ENCODE data around the gene ITLN2. TPM values are rescaled to one million over a fixed set of nuclear protein-coding genes. Genes with fewer than 3 reads are reported as not detected.
A peak's percentile ranks its signal among the peaks of the same experiment; 100 is the strongest.
"Not testable (repeated sequence)": the region's sequence is repeated elsewhere in the genome, so short reads cannot be mapped to it uniquely, and the experiment has no call there.

Gene ITLN2
- total RNA-seq, 1 experiment from 2014 or later, result not detected

- H3K9me3 ChIP-seq, H3K36me3 ChIP-seq, DNase-seq, H3K27me3 ChIP-seq, H3K4me3 ChIP-seq: not testable (repeated sequence)
Measured at GRCh38 chr1:160933305-160933704, 21.3 kb downstream of the ITLN2 start.

- DNase-seq, result peak; percentile 15
- no peak overlapping the region for H3K4me3 ChIP-seq
- no peaks in the 10 kb centered on the region for H3K36me3 ChIP-seq
- H3K9me3 ChIP-seq, result no peaks in the 10 kb centered on the region
- peaks cover 3% of the 10 kb centered on the region; the same call in 1 of the 2 replicates for H3K27me3 ChIP-seq
Measured at GRCh38 chr1:160925652-160926244, 28.9 kb downstream of the ITLN2 start.

- Histone ChIP-seq H3K36me3 (no peaks in the 10 kb centered on the region), H3K9me3 (no peaks in the 10 kb centered on the region), H3K4me3 (no peak overlapping the region), H3K27me3 (no peaks in the 10 kb centered on the region)
- no peak for DNase-seq
Measured at GRCh38 chr1:160924791-160925651, 29.6 kb downstream of the ITLN2 start.

GRCh38 chr1:160916666-160917065 lies 37.9 kb downstream of the ITLN2 start:
- H3K36me3 ChIP-seq, result no peaks in the 10 kb centered on the region
- no peak overlapping the region for H3K4me3 ChIP-seq
- no peak for DNase-seq
- H3K27me3 ChIP-seq, result 0 out of 2 replicates have a peak, but pooled peaks cover 6% of the 10 kb centered on the region
- H3K9me3 ChIP-seq, result no peaks in the 10 kb centered on the region

GRCh38 chr1:160913229-160913628 lies 41.4 kb downstream of the ITLN2 start:
- DNase-seq, H3K27me3 ChIP-seq, H3K36me3 ChIP-seq, H3K4me3 ChIP-seq, H3K9me3 ChIP-seq: not testable (repeated sequence)

GRCh38 chr1:160911925-160912324 lies 42.7 kb downstream of the ITLN2 start:
- Histone ChIP-seq H3K4me3 (no peak overlapping the region), H3K27me3 (0 out of 2 replicates have a peak, but pooled peaks cover 4% of the 10 kb centered on the region), H3K9me3 (no peaks in the 10 kb centered on the region), H3K36me3 (no peaks in the 10 kb centered on the region)
- DNase-seq, result no peak

GRCh38 chr1:160911441-160911840 lies 43.2 kb downstream of the ITLN2 start:
- 0 out of 2 replicates have a peak, but pooled peaks cover 4% of the 10 kb centered on the region for H3K27me3 ChIP-seq
- no peaks in the 10 kb centered on the region for H3K36me3 ChIP-seq
- no peak for DNase-seq
- H3K4me3 ChIP-seq, result no peak overlapping the region
- no peaks in the 10 kb centered on the region for H3K9me3 ChIP-seq

- no peaks in the 10 kb centered on the region for H3K36me3 ChIP-seq
- H3K9me3 ChIP-seq, result no peaks in the 10 kb centered on the region
- no peak for DNase-seq
- H3K27me3 ChIP-seq, result 0 out of 2 replicates have a peak, but pooled peaks cover 4% of the 10 kb centered on the region
- H3K4me3 ChIP-seq, result no peak overlapping the region
Measured at GRCh38 chr1:160910170-160910750, 44.3 kb downstream of the ITLN2 start.

GRCh38 chr1:160907976-160908375 lies 46.6 kb downstream of the ITLN2 start:
- H3K27me3 ChIP-seq, result no peaks in the 10 kb centered on the region; the same call in 1 of the 2 replicates

GRCh38 chr1:160905617-160905989 lies 49.0 kb downstream of the ITLN2 start:
- no peak overlapping the region for H3K4me3 ChIP-seq
- H3K36me3 ChIP-seq, result no peaks in the 10 kb centered on the region
- H3K27me3 ChIP-seq, result peaks cover 4% of the 10 kb centered on the region; the same call in 1 of the 2 replicates
- no peak for DNase-seq
- no peaks in the 10 kb centered on the region for H3K9me3 ChIP-seq

More at GRCh38 chr1:160907976-160908375, 46.6 kb downstream of the ITLN2 start:
- Histone ChIP-seq H3K36me3 (no peaks in the 10 kb centered on the region), H3K9me3 (no peaks in the 10 kb centered on the region), H3K4me3 (no peak overlapping the region)
- peak; percentile 75 for DNase-seq

- Histone ChIP-seq H3K9me3 (no peaks in the 10 kb centered on the region), H3K27me3 (peaks cover 4% of the 10 kb centered on the region; the same call in 1 of the 2 replicates), H3K4me3 (no peak overlapping the region), H3K36me3 (no peaks in the 10 kb centered on the region)
- DNase-seq, result no peak
Measured at GRCh38 chr1:160904783-160905616, 49.6 kb downstream of the ITLN2 start.

GRCh38 chr1:160902251-160902650 lies 52.4 kb downstream of the ITLN2 start:
- not testable (repeated sequence) for H3K4me3 ChIP-seq, H3K36me3 ChIP-seq, DNase-seq, H3K27me3 ChIP-seq, H3K9me3 ChIP-seq

- H3K27me3 ChIP-seq, result peaks cover 8% of the 10 kb centered on the region
- H3K4me3 ChIP-seq, result no peak overlapping the region
Measured at GRCh38 chr1:160901768-160902167, 52.8 kb downstream of the ITLN2 start.

GRCh38 chr1:160900683-160901082 lies 53.9 kb downstream of the ITLN2 start:
- not testable (repeated sequence) for H3K9me3 ChIP-seq, H3K4me3 ChIP-seq, H3K27me3 ChIP-seq, H3K36me3 ChIP-seq, DNase-seq

More at GRCh38 chr1:160901768-160902167, 52.8 kb downstream of the ITLN2 start:
- H3K36me3 ChIP-seq, result no peaks in the 10 kb centered on the region
- H3K9me3 ChIP-seq, result no peaks in the 10 kb centered on the region
- DNase-seq, result no peak
